Right forelimb (tissue), 1 donor: ENCODE data around the gene MMP23B.
"Not testable (repeated sequence)": the region's sequence is repeated elsewhere in the genome, so short reads cannot be mapped to it uniquely, and the experiment has no call there.

Experiments
- DNase-seq: peaks from one replicate; pipeline ENCODE4 v3.0.0-alpha.2; 2018

The MMP23B gene

GRCh38 chr1:1671365-1672119 is 39.6 kb downstream of the MMP23B start:
- no peak for DNase-seq

GRCh38 chr1:1672181-1672965 is 40.4 kb downstream of the MMP23B start:
- DNase-seq: no peak

DNA sequence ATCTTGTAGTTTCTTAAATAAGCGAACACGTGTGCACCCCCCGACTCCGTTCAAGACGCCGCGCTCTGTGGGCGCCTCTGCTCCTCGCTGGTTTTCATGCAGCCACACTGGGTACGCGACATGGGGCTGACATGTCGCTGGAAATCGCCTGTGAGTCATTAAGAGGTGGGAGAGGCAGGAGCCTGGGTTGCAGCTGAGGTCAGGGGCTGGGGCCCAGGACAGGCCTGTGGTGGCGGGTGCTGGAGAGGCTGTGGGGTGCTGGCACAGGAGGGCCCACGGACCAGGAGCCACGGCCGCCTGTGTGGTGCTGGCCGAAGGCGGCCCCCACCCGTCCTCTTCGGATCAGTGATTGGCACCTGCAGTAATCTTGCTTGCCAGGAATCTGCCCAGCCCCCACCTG is 42.8 kb downstream of the MMP23B start:
- DNase-seq: not testable (repeated sequence)

DNA sequence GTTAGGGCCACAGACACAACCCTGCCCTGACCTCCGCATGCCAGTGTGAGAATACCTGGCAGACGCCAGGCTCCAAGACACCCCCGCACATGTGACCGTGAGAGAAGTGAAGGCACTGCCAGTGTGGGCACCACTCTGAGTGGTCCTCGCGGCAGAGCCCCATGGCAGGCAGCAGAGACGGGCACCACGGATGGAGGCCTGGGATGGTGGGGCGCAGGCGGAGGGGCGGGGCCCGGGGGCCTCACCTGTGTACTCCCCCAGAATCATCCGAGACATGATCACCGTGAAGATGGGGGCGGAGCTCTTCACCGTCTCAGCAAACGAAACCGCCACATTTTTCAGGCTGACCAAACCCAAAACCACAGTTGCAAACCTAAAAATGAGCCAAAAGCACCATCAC is 43.2 kb downstream of the MMP23B start:
- DNase-seq: not testable (repeated sequence)

- DNase-seq: not testable (repeated sequence)
Observed at GRCh38 chr1:1676087-1676486, 44.1 kb downstream of the MMP23B start.

DNA sequence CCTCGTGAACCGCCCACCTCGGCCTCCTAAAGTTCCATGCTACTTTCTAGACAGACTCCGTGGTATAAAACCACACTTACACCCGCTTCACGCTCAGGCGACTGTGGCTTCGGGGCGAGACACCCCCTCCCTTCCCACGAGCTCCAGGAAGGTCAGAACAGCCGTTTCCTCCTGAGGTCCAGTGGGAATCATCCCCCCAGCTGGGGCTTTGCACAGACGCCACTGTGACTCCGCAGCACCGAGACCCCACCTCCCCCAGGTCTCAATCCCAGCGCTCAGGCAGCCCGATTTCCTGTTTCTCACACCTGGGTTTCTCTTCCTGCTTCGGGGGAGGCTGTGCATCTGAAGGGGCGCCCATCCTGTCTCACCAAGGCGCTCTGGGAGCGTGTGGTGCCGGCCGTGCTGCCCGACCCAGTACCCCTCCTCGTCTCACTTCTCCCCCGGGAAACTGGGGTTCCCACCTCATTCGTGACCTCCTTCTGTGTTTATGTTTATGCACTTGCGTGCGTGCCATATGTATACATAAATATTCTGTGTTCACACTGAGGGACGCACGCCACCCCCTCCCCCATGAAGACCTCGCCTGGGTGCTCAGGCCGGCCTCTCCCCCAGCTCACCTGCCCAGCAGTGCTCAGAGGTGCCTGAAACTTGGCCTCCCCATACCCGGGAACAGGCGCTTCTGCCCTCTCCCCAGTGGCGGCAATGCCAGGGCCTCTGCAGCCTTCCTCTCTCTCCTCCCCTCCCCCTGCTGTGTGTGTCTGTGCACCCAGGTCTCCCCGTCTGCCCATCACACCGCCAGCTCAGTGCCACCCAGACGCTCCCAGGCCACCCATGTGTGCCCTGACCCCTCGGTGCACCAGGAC is 46.0 kb downstream of the MMP23B start:
- DNase-seq: no peak

DNA sequence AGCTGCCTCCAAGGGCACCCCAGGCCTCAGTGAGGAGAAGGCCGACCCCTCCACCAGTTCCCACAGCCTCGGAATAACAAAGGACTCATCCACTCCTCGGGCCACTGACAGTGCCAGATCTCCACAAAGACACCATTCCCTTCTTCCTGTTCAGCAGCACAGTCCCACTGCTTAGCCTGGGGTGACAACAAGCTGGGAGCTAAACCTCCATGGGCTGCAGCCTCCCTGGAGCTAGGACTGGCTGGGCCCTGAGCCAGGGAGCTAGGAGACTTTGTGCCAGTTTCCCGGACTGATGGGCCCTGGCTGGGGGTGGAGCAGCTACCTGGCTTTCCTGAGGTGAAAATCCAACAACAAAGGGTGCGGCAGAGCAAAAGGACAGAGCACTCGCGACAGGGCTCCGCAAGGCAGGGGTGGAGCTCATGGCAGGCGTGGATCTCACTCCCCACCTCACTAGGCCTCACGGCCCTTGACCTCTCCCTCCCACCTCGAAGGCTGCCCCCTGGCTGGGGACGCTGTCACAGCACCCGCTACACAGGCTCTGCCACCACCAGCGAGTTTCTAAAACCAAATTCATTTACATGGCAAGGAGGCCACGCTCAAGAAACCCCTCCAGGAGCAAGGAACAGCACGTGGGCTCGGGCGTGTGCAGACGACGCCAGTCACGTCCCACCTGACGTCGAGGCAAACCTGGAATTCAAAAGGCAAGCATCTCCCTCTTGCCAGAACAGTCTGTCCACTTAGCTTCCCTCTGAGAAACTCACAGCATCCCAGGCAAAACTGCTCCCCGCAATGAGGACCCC is 46.8 kb downstream of the MMP23B start:
- DNase-seq: no peak

DNA sequence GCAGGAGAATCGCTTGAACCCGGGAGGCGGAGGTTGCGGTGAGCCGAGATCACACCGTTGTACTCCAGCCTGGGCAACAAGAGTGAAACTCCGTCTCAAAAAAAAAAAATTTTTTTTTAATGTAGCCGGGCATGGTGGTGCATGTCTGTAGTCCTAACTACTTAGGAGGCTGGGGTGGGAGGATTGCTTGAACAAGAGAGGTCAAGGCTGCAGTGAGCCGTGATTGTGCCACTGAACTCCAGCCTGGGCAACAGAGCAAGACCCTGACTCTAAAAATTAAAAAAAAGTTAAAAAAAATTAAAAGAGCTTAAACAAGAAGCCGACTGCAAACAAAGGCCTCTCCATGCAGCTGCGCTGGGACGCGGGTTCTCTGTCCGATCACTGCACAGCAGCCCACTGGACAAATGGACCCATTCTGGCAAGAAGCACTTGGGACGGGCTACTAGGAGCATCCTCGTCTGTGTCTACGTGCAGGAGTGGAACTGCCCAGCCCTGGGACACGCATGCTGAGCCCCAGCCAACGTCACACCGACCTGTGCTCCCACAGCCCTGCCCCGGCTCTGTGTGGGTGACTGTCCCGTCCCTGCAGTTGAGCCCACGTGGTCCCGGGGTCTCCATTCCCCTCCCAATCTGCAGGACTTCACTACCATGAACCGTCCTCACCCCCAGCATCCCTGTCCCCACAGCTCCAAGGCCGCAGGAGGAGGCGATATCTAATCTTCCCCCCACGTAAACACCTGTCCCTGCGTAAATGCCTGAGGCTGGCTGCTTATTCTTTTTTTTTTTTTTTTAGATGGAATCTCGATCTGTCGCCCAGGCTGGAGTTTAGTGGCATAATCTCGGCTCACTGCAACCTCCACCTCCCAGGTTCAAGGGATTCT is 48.3 kb downstream of the MMP23B start:
- no peak for DNase-seq

- no peak for DNase-seq
Observed at GRCh38 chr1:1680912-1681273, 48.9 kb downstream of the MMP23B start.

- DNase-seq: no peak
Observed at GRCh38 chr1:1683104-1683905, 51.3 kb downstream of the MMP23B start.
